ENCODE measurements around the gene BRF1.

DNA sequence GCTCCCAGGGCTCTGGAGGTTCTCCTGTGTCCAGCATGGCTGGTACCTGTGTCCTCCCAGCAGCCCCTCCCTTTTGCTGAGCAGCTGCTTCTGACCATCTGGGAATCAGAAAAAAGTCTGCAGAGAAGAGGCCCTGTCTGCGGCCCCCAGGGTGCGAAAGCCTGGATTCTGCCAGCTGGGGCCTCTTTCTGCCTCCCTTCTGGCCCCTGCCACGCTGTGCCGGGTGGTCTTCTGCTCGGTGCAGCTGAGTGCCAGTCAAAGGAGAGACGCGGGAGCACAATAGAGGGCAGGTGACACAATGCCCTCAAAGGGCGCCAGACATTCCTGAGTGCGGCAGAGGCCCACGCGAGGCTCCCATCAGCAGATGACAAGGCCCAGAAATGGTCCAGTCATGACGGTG, 39.8 kb downstream of the BRF1 start:
- no peak for TF ChIP-seq EZH2 (IDR thresholded peaks at IDR 0.05; ENCODE audit: borderline replicate concordance, low read depth, low read length, poor library complexity, severe bottlenecking)
- TF ChIP-seq, protein P1, sequence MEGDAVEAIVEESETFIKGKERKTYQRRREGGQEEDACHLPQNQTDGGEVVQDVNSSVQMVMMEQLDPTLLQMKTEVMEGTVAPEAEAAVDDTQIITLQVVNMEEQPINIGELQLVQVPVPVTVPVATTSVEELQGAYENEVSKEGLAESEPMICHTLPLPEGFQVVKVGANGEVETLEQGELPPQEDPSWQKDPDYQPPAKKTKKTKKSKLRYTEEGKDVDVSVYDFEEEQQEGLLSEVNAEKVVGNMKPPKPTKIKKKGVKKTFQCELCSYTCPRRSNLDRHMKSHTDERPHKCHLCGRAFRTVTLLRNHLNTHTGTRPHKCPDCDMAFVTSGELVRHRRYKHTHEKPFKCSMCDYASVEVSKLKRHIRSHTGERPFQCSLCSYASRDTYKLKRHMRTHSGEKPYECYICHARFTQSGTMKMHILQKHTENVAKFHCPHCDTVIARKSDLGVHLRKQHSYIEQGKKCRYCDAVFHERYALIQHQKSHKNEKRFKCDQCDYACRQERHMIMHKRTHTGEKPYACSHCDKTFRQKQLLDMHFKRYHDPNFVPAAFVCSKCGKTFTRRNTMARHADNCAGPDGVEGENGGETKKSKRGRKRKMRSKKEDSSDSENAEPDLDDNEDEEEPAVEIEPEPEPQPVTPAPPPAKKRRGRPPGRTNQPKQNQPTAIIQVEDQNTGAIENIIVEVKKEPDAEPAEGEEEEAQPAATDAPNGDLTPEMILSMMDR (conservative IDR thresholded peaks at IDR 0.05; ENCODE audit: low read depth, low read length) = no peak

Data from A673 (cell line).